K562 (cell line): ENCODE results near the gene FBXO8. TPM values are rescaled to one million over a fixed set of nuclear protein-coding genes. Genes with fewer than 3 reads are reported as not detected.

Experiments used
- ATAC-seq: fragments of 200-7000 bp; cut with Tn5 transposase; 3 replicates; pipeline ENCODE4 v1.9.1; 2020; ENCODE audit warnings: moderate library complexity
- BruUV-seq: library from RNA; stranded (reverse); fragments of 400-500 nt; replicated peaks from 2 replicates; lab custom pipeline; 2021; lab: Mats Ljungman, UMichigan
- CTCF ChIA-PET: fragments of 300-600 bp; formaldehyde crosslinking; extraction: SDS; loops from one replicate; lab custom pipeline; 2021; ENCODE audit warnings: low intra/inter-chr PET ratio; lab: Yijun Ruan, JAX
- POLR2A ChIA-PET: fragments of 300-600, 350-650 bp; sonication (Branson Sonifier 250); formaldehyde crosslinking; extraction: SDS; loops from one replicate; lab custom pipeline; 2021; ENCODE audit warnings: antibody characterized with exemption, inconsistent platforms; lab: Yijun Ruan, JAX
- DNase-seq, 4 experiments: peaks; one replicate each; pipeline versions ENCODE4 v3.0.0 to v3.0.0-alpha.2; 2011 to 2018; ENCODE audit warnings: low spot score in 3 of 4, mixed read lengths in 3 of 4; ENCODE audit errors: extremely low read depth in 1 of 4
- FAIRE-seq: peaks from 2 replicates; lab custom pipeline; 2011; peaks lifted over from hg19 to GRCh38; lab: Jason Lieb, UNC
- H2AFZ ChIP-seq: 2 replicates; pipeline ENCODE4 v1.6.0; 2011; ENCODE audit warnings: low read depth, low read length, control low read depth, inconsistent platforms
- H3K27ac ChIP-seq: fragments of 200-600 bp; 3 replicates; pipeline ENCODE4 v1.8.0; 2011; ENCODE audit warnings: low read depth, mild to moderate bottlenecking, control low read depth, inconsistent platforms, low read length, moderate library complexity, mixed read lengths; ENCODE audit errors: extremely low read depth
- H3K27me3 ChIP-seq, 2 experiments: fragments of 300-600 bp in 1 of 2; 2 replicates in 1 of 2; 3 replicates in 1 of 2; pipeline versions ENCODE4 v1.6.0 to v1.8.0; 2011; ENCODE audit warnings: inconsistent platforms in 2 of 2, low read length in 2 of 2, mild to moderate bottlenecking in 1 of 2, mixed read lengths in 1 of 2, moderate library complexity in 1 of 2; ENCODE audit not compliant: control insufficient read depth in 2 of 2, insufficient read depth in 2 of 2
- H3K36me3 ChIP-seq: fragments of 300-600 bp; 3 replicates; pipeline ENCODE4 v1.8.0; 2011; ENCODE audit warnings: mild to moderate bottlenecking, low read length, inconsistent platforms; ENCODE audit not compliant: control insufficient read depth, insufficient read depth
- H3K4me1 ChIP-seq, 2 experiments: fragments of 200-600 bp in 1 of 2; replicated peaks in 1 of 2; 2 replicates in 1 of 2; 3 replicates in 1 of 2; pipeline versions ENCODE4 v1.5.1 to v1.8.0; 2011; ENCODE audit warnings: inconsistent platforms in 2 of 2, low read length in 2 of 2, mild to moderate bottlenecking in 1 of 2, mixed read lengths in 1 of 2, moderate library complexity in 1 of 2; ENCODE audit not compliant: control insufficient read depth in 2 of 2, insufficient read depth in 2 of 2
- H3K4me2 ChIP-seq: 2 replicates; pipeline ENCODE4 v1.6.1; 2011; ENCODE audit warnings: low read length, control low read depth, inconsistent platforms, mixed read lengths; ENCODE audit not compliant: insufficient read depth
- H3K4me3 ChIP-seq: fragments of 200-600 bp; sonication (generic), shearing (Covaris generic); 2 replicates; pipeline ENCODE4 v1.5.1; 2016; ENCODE audit warnings: control low read depth, inconsistent platforms
- H3K79me2 ChIP-seq: fragments of 200-600 bp; 3 replicates; pipeline ENCODE4 v1.8.0; 2011; ENCODE audit warnings: low read length, inconsistent platforms; ENCODE audit not compliant: control insufficient read depth, insufficient read depth
- H3K9ac ChIP-seq, 2 experiments: 2 replicates each; pipeline versions ENCODE4 v1.6.0 to v1.6.1; 2011; ENCODE audit warnings: low read depth in 2 of 2, low read length in 2 of 2, control low read depth in 1 of 2, inconsistent platforms in 1 of 2, mild to moderate bottlenecking in 1 of 2, mixed read lengths in 1 of 2; ENCODE audit not compliant: insufficient read depth in 1 of 2
- H3K9me1 ChIP-seq: one replicate; pipeline ENCODE4 v1.6.0; 2011; ENCODE audit warnings: inconsistent platforms, mild to moderate bottlenecking, low read length, moderate library complexity; ENCODE audit not compliant: control insufficient read depth, insufficient read depth
- H3K9me3 ChIP-seq: replicated peaks from 2 replicates; pipeline ENCODE4 v1.5.1; 2011; ENCODE audit warnings: low read depth, low read length, inconsistent platforms; ENCODE audit not compliant: control insufficient read depth, insufficient read depth
- H4K20me1 ChIP-seq: replicated peaks from 2 replicates; pipeline ENCODE4 v1.6.1; 2011; ENCODE audit warnings: low read length, inconsistent platforms, mixed read lengths; ENCODE audit not compliant: control insufficient read depth, insufficient read depth
- CBFA2T3 ChIP-seq: fragments of 450-650 bp; IDR thresholded peaks from 2 replicates; pipeline ENCODE4 v1.6.1; 2017
- HNRNPK ChIP-seq: fragments of 200-400 bp; formaldehyde crosslinking; IDR thresholded peaks from one replicate; pipeline ENCODE4 v1.6.1; 2018; ENCODE audit warnings: mild to moderate bottlenecking, low read depth, low read length; ENCODE audit not compliant: poor library complexity, severe bottlenecking
- KAT7 ChIP-seq: sonication (generic); formaldehyde crosslinking; IDR thresholded peaks from 2 replicates; pipeline ENCODE4 v1.8.0; 2022; ENCODE audit warnings: missing genetic modification reagents, mild to moderate bottlenecking, borderline replicate concordance
- PCBP1 ChIP-seq: fragments of 200-400 bp; formaldehyde crosslinking; IDR thresholded peaks from 2 replicates; pipeline ENCODE4 v1.6.1; 2018; ENCODE audit warnings: mild to moderate bottlenecking, low read depth, low read length; ENCODE audit not compliant: poor library complexity, severe bottlenecking
- ZNF146 ChIP-seq: IDR thresholded peaks from one replicate; pipeline ENCODE4 v1.6.1; 2018; ENCODE audit warnings: missing compliant biosample characterization; ENCODE audit not compliant: unreplicated experiment
- ZNF785 ChIP-seq: fragments of 250-450 bp; sonication (Bioruptor Pico); IDR thresholded peaks from 2 replicates; pipeline ENCODE4 v1.4.0; 2020; ENCODE audit warnings: mild to moderate bottlenecking
- WGBS: fragments of 100-300 bp; shearing (Covaris generic); methylation state at CpG from one replicate; pipeline ENCODE4 v1.1.6; 2016; ENCODE audit warnings: low coverage, mixed read lengths; ENCODE audit not compliant: insufficient coverage; ENCODE audit errors: missing lambda C conversion rate; 5-methylcytosine and 5-hydroxymethylcytosine counted together
- in situ Hi-C: fragments of 300-500 bp; cut with MboI; formaldehyde crosslinking; loops from 4 replicates; pipeline ENCODE4 v1.15.0; 2018; ENCODE audit warnings: inconsistent platforms, mixed read lengths
- intact Hi-C: fragments of 100-400 bp; cut with micrococcal nuclease; formaldehyde crosslinking; loops from 2 replicates; pipeline ENCODE4 v1.14.2; 2022
- polyA plus RNA-seq, 8 experiments: library from polyadenylated mRNA; depleted of rRNA in 4 of 8; stranded (reverse) in 5 of 8; unstranded in 3 of 8; fragments of >200 nt; fragmentation: Nextera tagmentation in 2 of 8; fragmentation: Illumina TruSeq in 1 of 8; extraction: Ambion mirVana in 2 of 8; extraction: Trizol in 1 of 8; gene quantifications; 2 replicates each; pipeline versions ENCODE4 v1.2.1 to v1.2.3, GENCODE V29; 2011 to 2014; ENCODE audit warnings: inconsistent platforms in 1 of 8, missing spikeins in 1 of 8
- total RNA-seq, 7 experiments: library from RNA; depleted of rRNA in 6 of 7; stranded (reverse); fragments of >200 nt in 6 of 7; fragmentation: Illumina TruSeq in 2 of 7; extraction: Trizol in 2 of 7; gene quantifications; 2 replicates each; pipeline versions ENCODE4 v1.2.1 to v1.2.3, GENCODE V29; 2011 to 2021; ENCODE audit warnings: low replicate concordance in 1 of 7
- TF ChIP-seq, protein P1 (sequence below): sonication (generic); IDR thresholded peaks from 2 replicates; pipeline ENCODE4 v1.6.1; 2016

FBXO8 gene
- total and polyA plus RNA-seq, 9 of the 15 experiments (the other 6 are each of a cell fraction or from before 2014, with no cell fraction given): 12.9 to 27.1 (median 14.8) TPM

DNA sequence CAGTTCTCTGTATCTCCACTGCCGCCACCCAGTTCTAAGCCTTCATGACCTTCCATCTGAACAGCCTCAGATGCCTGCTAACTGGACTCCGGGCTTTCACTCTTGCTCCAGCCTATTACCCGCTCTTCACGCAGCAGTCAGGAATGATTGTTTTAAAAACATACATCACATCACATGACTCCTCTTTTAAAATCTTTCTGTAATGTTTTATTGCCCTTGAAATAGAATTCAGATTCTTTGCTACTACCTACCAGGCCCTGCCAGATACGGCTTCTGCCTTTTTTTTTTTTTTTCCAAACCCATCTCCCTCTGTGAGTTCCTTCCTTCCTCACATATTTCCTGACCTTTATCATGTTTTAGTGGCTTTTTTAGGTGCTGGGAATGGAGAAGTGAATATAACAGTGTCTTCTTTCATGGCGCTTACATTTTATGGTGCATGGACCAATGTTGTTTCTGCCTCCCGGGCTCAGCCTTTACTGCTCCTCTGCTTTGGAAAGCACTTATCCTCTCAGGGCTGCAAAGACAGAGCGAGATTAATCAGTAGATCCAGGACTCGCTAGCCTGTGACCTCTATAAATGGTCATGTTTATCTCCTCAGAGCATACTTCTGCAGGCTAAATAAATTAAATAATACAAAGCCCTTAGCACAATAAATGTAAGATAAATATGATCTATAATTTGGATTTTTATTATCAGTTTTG, 58.0 kb downstream of the FBXO8 start (continued):
- TF ChIP-seq, protein P1, sequence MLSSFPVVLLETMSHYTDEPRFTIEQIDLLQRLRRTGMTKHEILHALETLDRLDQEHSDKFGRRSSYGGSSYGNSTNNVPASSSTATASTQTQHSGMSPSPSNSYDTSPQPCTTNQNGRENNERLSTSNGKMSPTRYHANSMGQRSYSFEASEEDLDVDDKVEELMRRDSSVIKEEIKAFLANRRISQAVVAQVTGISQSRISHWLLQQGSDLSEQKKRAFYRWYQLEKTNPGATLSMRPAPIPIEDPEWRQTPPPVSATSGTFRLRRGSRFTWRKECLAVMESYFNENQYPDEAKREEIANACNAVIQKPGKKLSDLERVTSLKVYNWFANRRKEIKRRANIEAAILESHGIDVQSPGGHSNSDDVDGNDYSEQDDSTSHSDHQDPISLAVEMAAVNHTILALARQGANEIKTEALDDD: no peak
- TF ChIP-seq CBFA2T3: peak; percentile 45
- TF ChIP-seq KAT7 (CRISPR knock-in tag): no peak

DNA sequence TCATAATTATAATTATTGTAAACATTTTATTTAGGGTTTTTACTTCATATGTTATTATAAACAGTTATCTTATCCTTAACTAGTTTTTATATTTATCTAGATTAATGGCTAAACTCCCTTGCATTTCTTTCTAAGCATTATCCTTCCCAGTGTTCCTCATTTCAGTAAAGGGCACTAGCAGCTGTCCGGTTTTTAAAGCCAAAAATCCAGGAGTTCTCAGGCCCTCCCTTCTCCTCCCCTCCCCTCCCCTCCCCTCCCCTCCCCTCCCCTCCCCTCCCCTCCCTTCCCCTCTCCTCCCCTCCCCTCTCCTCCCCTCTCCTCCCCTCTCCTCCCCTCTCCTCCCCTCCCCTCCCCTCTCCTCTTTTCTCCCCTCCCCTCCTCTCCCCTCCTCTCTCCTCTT, 58.9 kb downstream of the FBXO8 start:
- H3K36me3 ChIP-seq: no peaks in the 10 kb centered on the region
- FAIRE-seq: no peak
- no peaks in the 10 kb centered on the region for H3K79me2 ChIP-seq
- in situ Hi-C loops: no loop called here
- no peak overlapping the region for H3K9ac ChIP-seq
- no peak overlapping the region for H3K27ac ChIP-seq
- H3K4me3 ChIP-seq: no peak overlapping the region
- H3K9me3 ChIP-seq: no peaks in the 10 kb centered on the region
- CTCF ChIA-PET: no interaction called here
- no peak for DNase-seq
- H3K27me3 ChIP-seq: no peaks in the 10 kb centered on the region
- BruUV-seq: no TSS peak
- H3K4me2 ChIP-seq: no peak overlapping the region
- no peak for ATAC-seq
- 100% methylated on average over 1 of the region's 1 CpG for WGBS
- no peaks in the 10 kb centered on the region for H4K20me1 ChIP-seq
- H3K9me1 ChIP-seq: no peaks in the 10 kb centered on the region
- no peak for TF ChIP-seq ZNF146 (CRISPR knock-in tag)
- TF ChIP-seq HNRNPK: peak; percentile 88
- TF ChIP-seq ZNF785 (CRISPR knock-in tag): no peak
- peak; percentile 97 for TF ChIP-seq PCBP1
- TF ChIP-seq, all 486 proteins: peak for 2
- intact Hi-C loops: no loop called here
- no peak overlapping the region for H2AFZ ChIP-seq
- POLR2A ChIA-PET: interaction anchor here (1.0 kb wide), 1 partner anchor 16 kb away, joined by 3 read pairs; no protein-coding TSS in a partner anchor
- H3K4me1 ChIP-seq: peaks cover 0 to 3% of the 10 kb centered on the region in 2 experiments; a peak in 2 of 5 replicates
